ENCODE results near the gene RAB28.

GRCh38 chr4:13445841-13446790, 38.0 kb downstream of the RAB28 start:
- TF ChIP-seq CTCF (IDR thresholded peaks at IDR 0.05) (no peak), EZH2 (IDR thresholded peaks at IDR 0.05) (peak; percentile 14)
